H1 (cell line): ENCODE results near the gene NEURL2. TPM values are rescaled to one million over a fixed set of nuclear protein-coding genes. Genes with fewer than 3 reads are reported as not detected.

Experiments
- ASH2L ChIP-seq: fragments of 200-600, 300-600 bp; sonication (generic); IDR thresholded peaks from one replicate; pipeline ENCODE4 v1.7.1; 2017; ENCODE audit warnings: low read length
- BCL11A ChIP-seq, 2 experiments: IDR thresholded peaks; one replicate each; pipeline ENCODE4 v1.6.1; 2011; ENCODE audit warnings: low read depth in 2 of 2, low read length in 2 of 2, mild to moderate bottlenecking in 2 of 2
- CEBPB ChIP-seq: IDR thresholded peaks from 2 replicates; pipeline ENCODE4 v1.6.1; 2012; ENCODE audit warnings: low read depth, low read length
- CREB1 ChIP-seq: IDR thresholded peaks from 2 replicates; pipeline ENCODE4 v1.6.1; 2012; ENCODE audit warnings: inconsistent platforms
- CTBP2 ChIP-seq: IDR thresholded peaks from 2 replicates; pipeline ENCODE4 v1.7.0; 2011; ENCODE audit warnings: borderline replicate concordance, mild to moderate bottlenecking, moderate library complexity, mixed read lengths, low read length; ENCODE audit not compliant: insufficient read depth, insufficient read length
- EGR1 ChIP-seq: IDR thresholded peaks from 2 replicates; pipeline ENCODE4 v1.6.1; 2011; ENCODE audit warnings: low read depth, low read length, borderline replicate concordance
- FOSL1 ChIP-seq: IDR thresholded peaks from 2 replicates; pipeline ENCODE4 v1.6.1; 2011; ENCODE audit warnings: mild to moderate bottlenecking, low read depth, low read length, moderate library complexity; ENCODE audit not compliant: insufficient read depth
- GABPA ChIP-seq: IDR thresholded peaks from 2 replicates; pipeline ENCODE4 v1.6.1; 2011; ENCODE audit warnings: mild to moderate bottlenecking, low read length, moderate library complexity, borderline replicate concordance; ENCODE audit not compliant: insufficient read depth
- GTF2F1 ChIP-seq: IDR thresholded peaks from 2 replicates; pipeline ENCODE4 v1.6.1; 2012; ENCODE audit warnings: low read depth, low read length, improper control_type of control experiment, borderline replicate concordance
- HDAC6 ChIP-seq: IDR thresholded peaks from one replicate; pipeline ENCODE4 v1.7.1; 2012; ENCODE audit warnings: low read depth, mild to moderate bottlenecking, inconsistent platforms, low read length, moderate library complexity
- MAX ChIP-seq: IDR thresholded peaks from 2 replicates; pipeline ENCODE4 v1.6.1; 2012; ENCODE audit warnings: inconsistent platforms
- NANOG ChIP-seq: IDR thresholded peaks from 2 replicates; pipeline ENCODE4 v1.6.1; 2011; ENCODE audit warnings: low read length, low read depth, mild to moderate bottlenecking, inconsistent platforms; ENCODE audit not compliant: insufficient read depth, poor library complexity, severe bottlenecking
- RAD21 ChIP-seq, 2 experiments: IDR thresholded peaks in 1 of 2; conservative IDR thresholded peaks in 1 of 2; 2 replicates each; pipeline ENCODE4 v1.6.1; 2011; ENCODE audit warnings: low read depth in 2 of 2, low read length in 2 of 2, improper control_type of control experiment in 1 of 2, inconsistent platforms in 1 of 2, mild to moderate bottlenecking in 1 of 2, moderate library complexity in 1 of 2
- RBBP5 ChIP-seq: IDR thresholded peaks from 2 replicates; pipeline ENCODE4 v1.7.1; 2012; ENCODE audit warnings: low read depth, mild to moderate bottlenecking, inconsistent platforms, low read length, moderate library complexity, borderline replicate concordance
- RXRA ChIP-seq: IDR thresholded peaks from 2 replicates; pipeline ENCODE4 v1.6.1; 2011; ENCODE audit warnings: low read depth, mild to moderate bottlenecking, low read length, moderate library complexity; ENCODE audit not compliant: insufficient read depth
- SIX5 ChIP-seq: IDR thresholded peaks from 2 replicates; pipeline ENCODE4 v1.6.1; 2011; ENCODE audit warnings: mild to moderate bottlenecking, low read depth, low read length
- TAF1 ChIP-seq: IDR thresholded peaks from 2 replicates; pipeline ENCODE4 v1.6.1; 2011; ENCODE audit warnings: mild to moderate bottlenecking, low read depth, low read length
- TCF12 ChIP-seq: IDR thresholded peaks from 2 replicates; pipeline ENCODE4 v1.6.1; 2011; ENCODE audit warnings: low read depth, mild to moderate bottlenecking, low read length
- polyA plus RNA-seq, 7 experiments: library from polyadenylated mRNA; depleted of rRNA in 3 of 7; stranded (reverse) in 5 of 7; unstranded in 2 of 7; fragments of >200 nt in 5 of 7; fragments of 200-250 nt in 2 of 7; gene quantifications; 1 replicate in 5 of 7; 2 replicates in 1 of 7; 4 replicates in 1 of 7; pipeline versions ENCODE4 v1.2.1 to v1.2.3, GENCODE V29; 2011 to 2013; ENCODE audit warnings: missing spikeins in 2 of 7, mixed read lengths in 2 of 7
- total RNA-seq: library from RNA; stranded (reverse); fragmentation: NEBNext Ultra II Directional; extraction: Animal tissue kit (Norgen Biotek cat#: 25700); gene quantifications from 2 replicates; pipeline ENCODE4 v1.2.1, GENCODE V29; 2021

Gene NEURL2
- total and polyA plus RNA-seq, 2 of the 8 experiments (the other 6 are each of a cell fraction or from before 2014, with no cell fraction given), result 6.9 TPM

GRCh38 chr20:45890985-45891983 lies at the start of gene NEURL2, which contains the start of gene CTSA (continued):
- TF ChIP-seq RAD21 (IDR thresholded peaks at IDR 0.05 in 1 of 2, conservative IDR thresholded peaks at IDR 0.05 in 1 of 2; ENCODE audit: low read depth in 2 of 2, low read length in 2 of 2) (peak in 1 of 2 experiments; percentile 1; a peak in 1 of 4 replicates), CREB1 (no peak; the same call in 1 of the 2 replicates), NANOG (no peak), RXRA (peak; percentile 93), EGR1 (peak; percentile 63; the same call in 1 of the 2 replicates), SIX5 (no peak), BCL11A (IDR thresholded peaks at IDR 0.05; ENCODE audit: low read depth in 2 of 2, low read length in 2 of 2) (no peak), FOSL1 (0 out of 2 replicates have a peak, but pooled peaks have one; percentile 55), CTBP2 (no peak), GABPA (no peak), RBBP5 (no peak), GTF2F1 (peak; percentile 43; the same call in 1 of the 2 replicates), HDAC6 (no peak), MAX (peak; percentile 89), ASH2L (peak; percentile 49), TAF1 (peak; percentile 78), CEBPB (no peak), TCF12 (peak; percentile 68; the same call in 1 of the 2 replicates)
